Vagina (tissue), 2 donors: ENCODE results near the gene LHX1. TPM values are rescaled to one million over a fixed set of nuclear protein-coding genes. Genes with fewer than 3 reads are reported as not detected.

ENCODE experiments used
- DNase-seq, 2 donors: peaks; one replicate each; pipeline ENCODE4 v3.0.0-alpha.2; 2017; ENCODE audit errors: extremely low spot score in 2 of 2
- H3K27ac ChIP-seq: fragments of 200-600 bp; sonication (generic); one replicate; pipeline ENCODE4 v1.5.1; 2019
- H3K27me3 ChIP-seq: fragments of 200-600 bp; sonication (generic); one replicate; pipeline ENCODE4 v1.5.1; 2019
- H3K36me3 ChIP-seq, 2 donors: fragments of 200-600 bp; sonication (generic); one replicate each; pipeline ENCODE4 v1.5.1; 2017 to 2019
- H3K4me1 ChIP-seq: fragments of 200-600 bp; sonication (generic); one replicate; pipeline ENCODE4 v1.5.1; 2019
- H3K4me3 ChIP-seq, 2 donors: fragments of 200-600 bp; sonication (generic); 1 replicate in 1 of 2; 2 replicates in 1 of 2; pipeline ENCODE4 v1.5.1; 2016 to 2019
- H3K9me3 ChIP-seq: fragments of 200-600 bp; sonication (generic); one replicate; pipeline ENCODE4 v1.5.1; 2019
- POLR2A ChIP-seq, 2 donors: fragments of 450-650 bp; IDR thresholded peaks; one replicate each; pipeline ENCODE4 v1.6.1; 2017; ENCODE audit warnings: antibody characterized with exemption in 2 of 2, mild to moderate bottlenecking in 2 of 2, moderate library complexity in 2 of 2
- POLR2AphosphoS5 ChIP-seq, 2 donors: sonication (generic); formaldehyde crosslinking; IDR thresholded peaks; one replicate each; pipeline ENCODE4 v1.9.0; 2017; ENCODE audit warnings: antibody characterized with exemption in 2 of 2, mild to moderate bottlenecking in 2 of 2, low read depth in 1 of 2; ENCODE audit not compliant: insufficient read depth in 1 of 2
- intact Hi-C: fragments of 100-400 bp; cut with DNase I; formaldehyde crosslinking; loops from one replicate; pipeline ENCODE4 v1.15.1; 2023
- total RNA-seq: library from RNA; depleted of rRNA; stranded (reverse); fragments of >200 nt; gene quantifications from one replicate; pipeline ENCODE4 v1.2.3, GENCODE V29; 2016
- TF ChIP-seq, protein P1 (sequence below), 3 experiments: fragments of 450-650 bp in 2 of 3; fragments of 200-600 bp in 1 of 3; sonication (generic) in 1 of 3; IDR thresholded peaks; one replicate each; pipeline ENCODE4 v1.5.1; 2017 to 2019; ENCODE audit warnings: antibody characterized with exemption in 3 of 3, mild to moderate bottlenecking in 2 of 3, moderate library complexity in 2 of 3

LHX1 gene
- total RNA-seq, 1 donor from 2014 or later, result not detected

DNA sequence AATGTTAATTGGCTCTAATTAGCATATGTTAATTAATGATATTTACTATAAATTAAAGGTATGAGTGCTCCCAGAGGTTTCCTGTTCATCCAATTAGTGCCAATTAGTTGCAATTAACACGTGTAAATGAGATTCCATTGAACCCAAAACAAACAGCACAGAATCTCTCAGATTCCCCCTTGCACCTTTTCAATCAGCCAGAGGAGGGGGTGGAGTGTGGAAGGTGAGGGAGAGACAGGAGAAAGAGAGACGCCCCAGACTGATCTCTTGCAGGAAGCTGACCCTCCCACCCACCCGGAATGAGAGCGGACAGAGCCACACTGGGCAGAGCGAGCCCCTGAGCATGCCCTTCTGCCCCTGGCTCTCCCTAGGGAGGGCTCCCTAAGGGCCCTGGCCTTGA is 24.1 kb upstream of the LHX1 start:
- H3K36me3 ChIP-seq, result no peaks in the 10 kb centered on the region
- no peak overlapping the region for H3K27ac ChIP-seq
- no peaks in the 10 kb centered on the region for H3K4me1 ChIP-seq
- intact Hi-C loops, result no loop called here
- no peaks in the 10 kb centered on the region for H3K9me3 ChIP-seq
- H3K27me3 ChIP-seq, result no peaks in the 10 kb centered on the region
- H3K4me3 ChIP-seq, result no peak overlapping the region
- no peak for TF ChIP-seq POLR2A (IDR thresholded peaks at IDR 0.05)
- TF ChIP-seq POLR2AphosphoS5 (IDR thresholded peaks at IDR 0.05; ENCODE audit: insufficient read depth in 1 of 2, low read depth in 1 of 2), result no peak
- TF ChIP-seq, protein P1, sequence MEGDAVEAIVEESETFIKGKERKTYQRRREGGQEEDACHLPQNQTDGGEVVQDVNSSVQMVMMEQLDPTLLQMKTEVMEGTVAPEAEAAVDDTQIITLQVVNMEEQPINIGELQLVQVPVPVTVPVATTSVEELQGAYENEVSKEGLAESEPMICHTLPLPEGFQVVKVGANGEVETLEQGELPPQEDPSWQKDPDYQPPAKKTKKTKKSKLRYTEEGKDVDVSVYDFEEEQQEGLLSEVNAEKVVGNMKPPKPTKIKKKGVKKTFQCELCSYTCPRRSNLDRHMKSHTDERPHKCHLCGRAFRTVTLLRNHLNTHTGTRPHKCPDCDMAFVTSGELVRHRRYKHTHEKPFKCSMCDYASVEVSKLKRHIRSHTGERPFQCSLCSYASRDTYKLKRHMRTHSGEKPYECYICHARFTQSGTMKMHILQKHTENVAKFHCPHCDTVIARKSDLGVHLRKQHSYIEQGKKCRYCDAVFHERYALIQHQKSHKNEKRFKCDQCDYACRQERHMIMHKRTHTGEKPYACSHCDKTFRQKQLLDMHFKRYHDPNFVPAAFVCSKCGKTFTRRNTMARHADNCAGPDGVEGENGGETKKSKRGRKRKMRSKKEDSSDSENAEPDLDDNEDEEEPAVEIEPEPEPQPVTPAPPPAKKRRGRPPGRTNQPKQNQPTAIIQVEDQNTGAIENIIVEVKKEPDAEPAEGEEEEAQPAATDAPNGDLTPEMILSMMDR (IDR thresholded peaks at IDR 0.05), result no peak
- DNase-seq, result no peak

GRCh38 chr17:36918211-36918691 is 19.0 kb upstream of the LHX1 start:
- Histone ChIP-seq H3K4me1 (no peaks in the 10 kb centered on the region), H3K27ac (no peak overlapping the region), H3K36me3 (no peaks in the 10 kb centered on the region), H3K4me3 (no peak overlapping the region), H3K27me3 (no peaks in the 10 kb centered on the region), H3K9me3 (no peaks in the 10 kb centered on the region)
- DNase-seq, result no peak
- intact Hi-C loops, result no loop called here
- no peak for TF ChIP-seq POLR2A (IDR thresholded peaks at IDR 0.05)
- no peak for TF ChIP-seq POLR2AphosphoS5 (IDR thresholded peaks at IDR 0.05; ENCODE audit: insufficient read depth in 1 of 2, low read depth in 1 of 2)
- TF ChIP-seq, protein P1 (IDR thresholded peaks at IDR 0.05), result no peak

DNA sequence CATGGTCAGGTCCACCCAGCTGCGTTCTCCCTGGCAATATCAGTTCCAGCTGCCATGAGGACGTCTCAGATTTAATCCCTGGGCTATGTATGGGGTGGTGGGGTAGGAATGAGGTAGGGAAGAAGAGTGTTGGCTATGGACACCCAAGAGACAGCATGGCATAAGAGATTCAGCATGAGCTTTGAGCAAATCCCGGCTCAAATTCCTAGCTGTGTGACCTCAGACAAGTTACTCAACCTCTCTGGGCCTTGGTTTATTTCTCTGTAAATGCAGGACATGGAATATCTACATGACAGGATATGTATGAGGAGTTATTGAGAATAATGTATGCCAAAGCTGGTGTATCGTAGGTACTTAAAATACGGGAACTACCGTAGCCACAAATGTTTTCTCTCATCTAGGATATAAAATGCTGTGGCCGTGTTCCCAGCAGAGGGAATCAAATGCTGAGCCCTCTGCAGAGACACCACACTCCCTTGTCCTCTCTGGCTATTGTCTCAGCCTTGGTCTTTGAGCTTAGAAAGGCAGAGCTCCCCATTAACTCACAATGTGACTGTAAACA is 17.8 kb upstream of the LHX1 start:
- no peak for DNase-seq
- no peaks in the 10 kb centered on the region for H3K4me1 ChIP-seq
- no peaks in the 10 kb centered on the region for H3K36me3 ChIP-seq
- intact Hi-C loops, result no loop called here
- no peak overlapping the region for H3K4me3 ChIP-seq
- H3K27ac ChIP-seq, result no peak overlapping the region
- TF ChIP-seq POLR2AphosphoS5 (IDR thresholded peaks at IDR 0.05; ENCODE audit: insufficient read depth in 1 of 2, low read depth in 1 of 2), result no peak
- TF ChIP-seq POLR2A (IDR thresholded peaks at IDR 0.05), result no peak
- TF ChIP-seq, protein P1 (IDR thresholded peaks at IDR 0.05), result no peak
- no peaks in the 10 kb centered on the region for H3K9me3 ChIP-seq
- no peaks in the 10 kb centered on the region for H3K27me3 ChIP-seq

DNA sequence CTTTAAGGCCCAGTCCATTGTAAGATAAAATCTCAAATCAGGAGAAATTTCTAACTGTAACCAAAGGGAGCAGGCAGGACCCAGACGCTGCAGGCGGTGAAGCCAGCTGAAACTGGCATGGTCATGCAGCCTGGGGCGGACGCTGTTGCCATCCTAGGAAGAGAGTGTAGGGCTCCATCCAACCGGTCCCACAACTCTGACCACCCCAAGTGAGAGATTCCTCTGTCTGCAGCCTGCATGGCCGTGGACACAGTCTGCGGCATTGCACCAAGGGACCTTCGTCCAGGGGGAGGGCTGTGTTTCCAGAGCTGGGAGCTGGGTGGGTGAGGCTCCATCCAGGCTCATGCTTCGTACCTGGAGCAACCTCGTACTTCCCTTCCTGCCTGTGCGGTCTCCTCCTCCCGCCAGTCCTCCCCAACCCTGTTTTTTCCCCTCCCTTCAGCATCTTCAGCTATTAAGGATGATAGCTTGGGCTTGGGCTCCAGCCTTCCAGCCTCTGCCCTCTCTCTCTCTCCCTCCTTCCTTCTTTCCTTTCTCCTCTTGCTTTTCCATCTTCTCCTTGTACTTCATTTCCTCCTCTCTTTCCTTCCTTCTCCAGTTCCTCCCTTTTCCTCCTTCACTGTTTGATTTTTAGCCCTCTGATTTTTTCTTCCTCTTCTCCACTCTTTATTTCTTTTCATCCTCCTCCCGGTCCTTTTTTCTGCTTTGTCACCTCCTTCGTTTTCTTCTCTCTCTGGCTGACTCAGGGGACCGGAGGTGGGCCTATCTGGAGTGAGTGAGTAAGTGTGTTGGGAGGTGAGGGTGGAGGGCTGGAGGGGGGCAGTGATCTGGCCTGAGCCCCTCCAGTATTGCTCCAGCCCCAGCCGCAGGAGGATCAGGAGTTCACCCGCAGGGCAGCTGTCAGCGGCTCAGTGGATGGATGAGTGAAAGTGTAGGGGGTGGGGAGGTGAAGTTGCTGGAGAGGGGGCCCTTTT is 17.0 kb upstream of the LHX1 start:
- no peaks in the 10 kb centered on the region for H3K27me3 ChIP-seq
- TF ChIP-seq POLR2AphosphoS5 (IDR thresholded peaks at IDR 0.05; ENCODE audit: insufficient read depth in 1 of 2, low read depth in 1 of 2) (no peak), POLR2A (IDR thresholded peaks at IDR 0.05) (no peak)
- TF ChIP-seq, protein P1 (IDR thresholded peaks at IDR 0.05), result no peak
- no peak overlapping the region for H3K27ac ChIP-seq
- H3K4me3 ChIP-seq, result no peak overlapping the region
- no peaks in the 10 kb centered on the region for H3K4me1 ChIP-seq
- no peak for DNase-seq
- intact Hi-C loops, result no loop called here
- no peaks in the 10 kb centered on the region for H3K9me3 ChIP-seq
- no peaks in the 10 kb centered on the region for H3K36me3 ChIP-seq
